ENCODE data around the gene DEF6.

DNA sequence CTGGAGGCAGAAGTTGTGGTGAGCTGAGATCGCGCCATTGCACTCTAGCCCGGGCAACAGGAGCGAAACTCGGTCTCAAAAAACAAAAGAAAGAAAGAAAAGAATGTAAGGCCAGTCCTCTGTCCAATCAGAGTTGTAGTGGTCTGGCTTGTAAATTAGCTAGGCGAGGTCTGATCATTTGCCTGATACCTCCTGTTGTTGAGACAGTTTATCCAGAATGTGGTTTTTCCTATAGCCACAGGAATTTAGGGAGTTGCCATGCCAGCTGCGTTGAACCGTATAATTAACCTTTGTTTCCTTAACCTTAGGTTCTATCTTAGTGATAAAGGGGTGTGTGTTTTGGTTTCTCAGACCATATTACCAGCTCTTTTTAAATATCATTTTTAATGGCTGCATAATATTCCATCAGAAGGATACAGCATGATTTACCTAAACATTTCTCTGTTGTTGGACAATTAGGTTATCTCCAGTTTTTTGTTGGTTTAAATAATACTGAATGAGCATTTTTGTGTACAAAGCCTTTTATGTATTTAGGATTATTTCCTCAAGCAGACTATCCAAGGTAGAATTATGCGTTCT, 33.0 kb downstream of the DEF6 start:
- TF ChIP-seq, protein P1, sequence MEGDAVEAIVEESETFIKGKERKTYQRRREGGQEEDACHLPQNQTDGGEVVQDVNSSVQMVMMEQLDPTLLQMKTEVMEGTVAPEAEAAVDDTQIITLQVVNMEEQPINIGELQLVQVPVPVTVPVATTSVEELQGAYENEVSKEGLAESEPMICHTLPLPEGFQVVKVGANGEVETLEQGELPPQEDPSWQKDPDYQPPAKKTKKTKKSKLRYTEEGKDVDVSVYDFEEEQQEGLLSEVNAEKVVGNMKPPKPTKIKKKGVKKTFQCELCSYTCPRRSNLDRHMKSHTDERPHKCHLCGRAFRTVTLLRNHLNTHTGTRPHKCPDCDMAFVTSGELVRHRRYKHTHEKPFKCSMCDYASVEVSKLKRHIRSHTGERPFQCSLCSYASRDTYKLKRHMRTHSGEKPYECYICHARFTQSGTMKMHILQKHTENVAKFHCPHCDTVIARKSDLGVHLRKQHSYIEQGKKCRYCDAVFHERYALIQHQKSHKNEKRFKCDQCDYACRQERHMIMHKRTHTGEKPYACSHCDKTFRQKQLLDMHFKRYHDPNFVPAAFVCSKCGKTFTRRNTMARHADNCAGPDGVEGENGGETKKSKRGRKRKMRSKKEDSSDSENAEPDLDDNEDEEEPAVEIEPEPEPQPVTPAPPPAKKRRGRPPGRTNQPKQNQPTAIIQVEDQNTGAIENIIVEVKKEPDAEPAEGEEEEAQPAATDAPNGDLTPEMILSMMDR (IDR thresholded peaks at IDR 0.05; ENCODE audit: insufficient read depth, low read depth, low read length): no peak
- TF ChIP-seq EZH2 (IDR thresholded peaks at IDR 0.05; ENCODE audit: insufficient read depth, low read length): no peak
